ENCODE measurements around the gene MAP3K8.

DNA sequence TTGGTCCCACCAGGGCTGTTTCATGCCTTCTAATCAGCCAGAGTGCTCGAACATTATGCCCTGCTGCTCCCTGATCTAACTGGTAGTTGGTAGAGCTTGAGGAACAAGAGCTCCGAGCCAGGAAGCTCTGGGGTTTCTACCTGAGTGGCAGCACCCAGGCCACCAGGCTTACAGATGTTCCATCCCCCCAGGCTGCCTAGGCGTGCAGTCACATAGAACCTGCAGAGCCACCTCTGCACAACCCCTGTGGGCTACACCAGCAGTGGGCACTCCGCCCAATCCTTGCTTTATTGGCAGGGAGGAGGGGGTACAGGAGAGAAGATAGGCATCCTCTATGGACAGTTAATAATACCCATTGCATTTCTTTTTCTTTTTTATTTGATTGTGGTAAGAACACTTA is 21.8 kb downstream of the MAP3K8 start:
- TF ChIP-seq, protein P1, sequence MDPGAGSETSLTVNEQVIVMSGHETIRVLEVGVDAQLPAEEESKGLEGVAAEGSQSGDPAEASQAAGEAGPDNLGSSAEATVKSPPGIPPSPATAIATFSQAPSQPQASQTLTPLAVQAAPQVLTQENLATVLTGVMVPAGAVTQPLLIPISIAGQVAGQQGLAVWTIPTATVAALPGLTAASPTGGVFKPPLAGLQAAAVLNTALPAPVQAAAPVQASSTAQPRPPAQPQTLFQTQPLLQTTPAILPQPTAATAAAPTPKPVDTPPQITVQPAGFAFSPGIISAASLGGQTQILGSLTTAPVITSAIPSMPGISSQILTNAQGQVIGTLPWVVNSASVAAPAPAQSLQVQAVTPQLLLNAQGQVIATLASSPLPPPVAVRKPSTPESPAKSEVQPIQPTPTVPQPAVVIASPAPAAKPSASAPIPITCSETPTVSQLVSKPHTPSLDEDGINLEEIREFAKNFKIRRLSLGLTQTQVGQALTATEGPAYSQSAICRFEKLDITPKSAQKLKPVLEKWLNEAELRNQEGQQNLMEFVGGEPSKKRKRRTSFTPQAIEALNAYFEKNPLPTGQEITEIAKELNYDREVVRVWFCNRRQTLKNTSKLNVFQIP (CRISPR knock-in tag; IDR thresholded peaks at IDR 0.05; ENCODE audit: borderline replicate concordance, low read depth): no peak
- TF ChIP-seq ZC3H10 (CRISPR knock-in tag; IDR thresholded peaks at IDR 0.05) (no peak), PATZ1 (CRISPR knock-in tag; IDR thresholded peaks at IDR 0.05; ENCODE audit: borderline replicate concordance) (no peak), PPARA (CRISPR knock-in tag; IDR thresholded peaks at IDR 0.05; ENCODE audit: borderline replicate concordance) (no peak), TSHZ2 (CRISPR knock-in tag; IDR thresholded peaks at IDR 0.05) (no peak), GLIS3 (CRISPR knock-in tag; IDR thresholded peaks at IDR 0.05) (no peak), ZFP3 (CRISPR knock-in tag; IDR thresholded peaks at IDR 0.05) (no peak), ARNTL (CRISPR knock-in tag; IDR thresholded peaks at IDR 0.05; ENCODE audit: borderline replicate concordance, low read depth) (no peak), OSR1 (CRISPR knock-in tag; IDR thresholded peaks at IDR 0.05) (no peak), TOX (CRISPR knock-in tag; IDR thresholded peaks at IDR 0.05; ENCODE audit: borderline replicate concordance) (no peak), ISL1 (CRISPR knock-in tag; IDR thresholded peaks at IDR 0.05) (no peak), ZNF565 (CRISPR knock-in tag; conservative IDR thresholded peaks at IDR 0.05; ENCODE audit: low read depth) (no peak), ZNF70 (CRISPR knock-in tag; IDR thresholded peaks at IDR 0.05) (no peak)
- TF ChIP-seq, protein P2, sequence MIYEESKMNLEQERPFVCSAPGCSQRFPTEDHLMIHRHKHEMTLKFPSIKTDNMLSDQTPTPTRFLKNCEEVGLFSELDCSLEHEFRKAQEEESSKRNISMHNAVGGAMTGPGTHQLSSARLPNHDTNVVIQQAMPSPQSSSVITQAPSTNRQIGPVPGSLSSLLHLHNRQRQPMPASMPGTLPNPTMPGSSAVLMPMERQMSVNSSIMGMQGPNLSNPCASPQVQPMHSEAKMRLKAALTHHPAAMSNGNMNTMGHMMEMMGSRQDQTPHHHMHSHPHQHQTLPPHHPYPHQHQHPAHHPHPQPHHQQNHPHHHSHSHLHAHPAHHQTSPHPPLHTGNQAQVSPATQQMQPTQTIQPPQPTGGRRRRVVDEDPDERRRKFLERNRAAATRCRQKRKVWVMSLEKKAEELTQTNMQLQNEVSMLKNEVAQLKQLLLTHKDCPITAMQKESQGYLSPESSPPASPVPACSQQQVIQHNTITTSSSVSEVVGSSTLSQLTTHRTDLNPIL (CRISPR knock-in tag; IDR thresholded peaks at IDR 0.05; ENCODE audit: low read depth): no peak

Measured in SK-N-SH treated with all-trans-retinoic acid at 6 μM for 48 hours (cell line).